ENCODE measurements around the gene SMCP.

SMCP gene

GRCh38 chr1:152859696-152860095, 18.4 kb upstream of the SMCP start, which contains the start of gene LCE7A:
LCE7A (plus strand) TSS chr1:152859996; CDS start chr1:152860698, 702 bp downstream.
- no peak for TF ChIP-seq CTCF (IDR thresholded peaks at IDR 0.05; ENCODE audit: poor library complexity, severe bottlenecking)
- Histone ChIP-seq H3K4me1 (ENCODE audit: insufficient read depth, poor library complexity, severe bottlenecking) (peaks cover 3% of the 10 kb centered on the region), H3K27ac (ENCODE audit: poor library complexity, severe bottlenecking) (peak within 1 kb of the TSS; percentile 68), H3K36me3 (ENCODE audit: low read depth) (no peaks in the 10 kb centered on the region), H3K27me3 (ENCODE audit: insufficient read depth, poor library complexity, severe bottlenecking) (no peaks in the 10 kb centered on the region), H3K9me3 (ENCODE audit: severe bottlenecking) (no peaks in the 10 kb centered on the region), H3K4me3 (ENCODE audit: severe bottlenecking) (no peak within 1 kb of the TSS)
- no peak for ATAC-seq (ENCODE audit: low read depth)
- no peak for DNase-seq (ENCODE audit: low spot score)

- Histone ChIP-seq H3K4me1 (ENCODE audit: insufficient read depth, poor library complexity, severe bottlenecking) (peaks cover 3% of the 10 kb centered on the region), H3K27me3 (ENCODE audit: insufficient read depth, poor library complexity, severe bottlenecking) (no peaks in the 10 kb centered on the region), H3K36me3 (ENCODE audit: low read depth) (no peaks in the 10 kb centered on the region), H3K27ac (ENCODE audit: poor library complexity, severe bottlenecking) (no peak overlapping the region), H3K9me3 (ENCODE audit: severe bottlenecking) (no peaks in the 10 kb centered on the region), H3K4me3 (ENCODE audit: severe bottlenecking) (no peak overlapping the region)
- no peak for ATAC-seq (ENCODE audit: low read depth)
- TF ChIP-seq CTCF (IDR thresholded peaks at IDR 0.05; ENCODE audit: poor library complexity, severe bottlenecking), result no peak
- no peak for DNase-seq (ENCODE audit: low spot score)
These were observed 18.0 kb upstream of the SMCP start for GRCh38 chr1:152860129-152860528.

GRCh38 chr1:152861374-152861773, 16.7 kb upstream of the SMCP start:
- no peak for ATAC-seq (ENCODE audit: low read depth)
- Histone ChIP-seq H3K36me3 (ENCODE audit: low read depth) (no peaks in the 10 kb centered on the region), H3K4me1 (ENCODE audit: insufficient read depth, poor library complexity, severe bottlenecking) (peaks cover 6% of the 10 kb centered on the region), H3K27ac (ENCODE audit: poor library complexity, severe bottlenecking) (no peak overlapping the region), H3K27me3 (ENCODE audit: insufficient read depth, poor library complexity, severe bottlenecking) (no peaks in the 10 kb centered on the region), H3K9me3 (ENCODE audit: severe bottlenecking) (no peaks in the 10 kb centered on the region), H3K4me3 (ENCODE audit: severe bottlenecking) (no peak overlapping the region)
- no peak for TF ChIP-seq CTCF (IDR thresholded peaks at IDR 0.05; ENCODE audit: poor library complexity, severe bottlenecking)
- DNase-seq (ENCODE audit: low spot score), result no peak

GRCh38 chr1:152864443-152864842, 13.7 kb upstream of the SMCP start:
- no peak for ATAC-seq (ENCODE audit: low read depth)
- no peak for TF ChIP-seq CTCF (IDR thresholded peaks at IDR 0.05; ENCODE audit: poor library complexity, severe bottlenecking)
- H3K27ac ChIP-seq (ENCODE audit: poor library complexity, severe bottlenecking), result no peak overlapping the region

GRCh38 chr1:152866321-152866720, 11.8 kb upstream of the SMCP start:
- TF ChIP-seq CTCF (IDR thresholded peaks at IDR 0.05; ENCODE audit: poor library complexity, severe bottlenecking), result no peak
- no peak for DNase-seq (ENCODE audit: low spot score)
- H3K4me1 ChIP-seq (ENCODE audit: insufficient read depth, poor library complexity, severe bottlenecking), result peaks cover 4% of the 10 kb centered on the region

More at GRCh38 chr1:152864443-152864842, 13.7 kb upstream of the SMCP start:
- Histone ChIP-seq H3K4me1 (ENCODE audit: insufficient read depth, poor library complexity, severe bottlenecking) (peaks cover 4% of the 10 kb centered on the region), H3K9me3 (ENCODE audit: severe bottlenecking) (no peaks in the 10 kb centered on the region), H3K4me3 (ENCODE audit: severe bottlenecking) (no peak overlapping the region), H3K27me3 (ENCODE audit: insufficient read depth, poor library complexity, severe bottlenecking) (no peaks in the 10 kb centered on the region), H3K36me3 (ENCODE audit: low read depth) (no peaks in the 10 kb centered on the region)
- DNase-seq (ENCODE audit: low spot score), result no peak

More at GRCh38 chr1:152866321-152866720, 11.8 kb upstream of the SMCP start:
- ATAC-seq (ENCODE audit: low read depth), result peak; percentile 25; the same call in 1 of the 3 replicates
- peak overlapping the region; percentile 32 for H3K27ac ChIP-seq (ENCODE audit: poor library complexity, severe bottlenecking)
- no peaks in the 10 kb centered on the region for H3K9me3 ChIP-seq (ENCODE audit: severe bottlenecking)
- H3K27me3 ChIP-seq (ENCODE audit: insufficient read depth, poor library complexity, severe bottlenecking), result no peaks in the 10 kb centered on the region
- no peak overlapping the region for H3K4me3 ChIP-seq (ENCODE audit: severe bottlenecking)
- no peaks in the 10 kb centered on the region for H3K36me3 ChIP-seq (ENCODE audit: low read depth)

Data from RWPE2 (cell line).